Measurements from ENCODE around the gene BRD2. TPM values are rescaled to one million over a fixed set of nuclear protein-coding genes. Genes with fewer than 3 reads are reported as not detected.

Gene BRD2
- total and polyA plus RNA-seq, 9 of the 15 experiments (the other 6 are each of a cell fraction or from before 2014, with no cell fraction given) = 19.0 to 252 (median 181) TPM

DNA sequence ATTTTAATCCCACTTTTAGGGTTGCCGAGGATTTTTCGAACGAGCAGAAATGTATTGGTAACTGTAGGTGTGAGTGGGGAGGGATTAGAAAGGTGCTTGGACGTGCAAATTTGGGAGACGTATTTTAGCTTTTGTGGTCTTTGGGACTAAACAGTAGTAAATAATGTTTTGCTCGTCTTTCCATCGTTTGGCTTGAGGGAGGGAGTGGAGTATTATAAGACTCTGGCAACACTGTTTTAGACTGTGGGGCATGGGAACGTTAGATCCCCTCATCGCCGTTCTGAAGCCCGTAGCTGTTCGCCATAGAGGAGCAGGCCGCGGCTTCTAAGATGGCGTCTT, 2.8 kb downstream of the BRD2 start (continued):
- TF ChIP-seq BRD9 (IDR thresholded peaks at IDR 0.05; ENCODE audit: low read depth, partially characterized antibody) (peak; percentile 98), ARNT (IDR thresholded peaks at IDR 0.05) (peak; percentile 41 to 46; a peak in 1 of 4 replicates), CHD1 (IDR thresholded peaks at IDR 0.05; ENCODE audit: low read length) (peak; percentile 100), TEAD2 (tag; IDR thresholded peaks at IDR 0.05) (0 out of 2 replicates have a peak, but pooled peaks have one; percentile 42), CBX5 (IDR thresholded peaks at IDR 0.05; ENCODE audit: borderline replicate concordance, low read depth) (no peak), SMAD3 (CRISPR knock-in tag; conservative IDR thresholded peaks at IDR 0.05) (no peak), EP400 (IDR thresholded peaks at IDR 0.05) (no peak), EGR1 (conservative IDR thresholded peaks at IDR 0.05) (no peak), LARP7 (IDR thresholded peaks at IDR 0.05) (0 out of 2 replicates have a peak, but pooled peaks have one; percentile 77), ZNF644 (tag; IDR thresholded peaks at IDR 0.05; ENCODE audit: low read depth) (peak; percentile 86; the same call in 1 of the 2 replicates), SUPT5H (IDR thresholded peaks at IDR 0.05) (peak; percentile 52; the same call in 1 of the 2 replicates), PML (IDR thresholded peaks at IDR 0.05; ENCODE audit: low read length) (0 out of 2 replicates have a peak, but pooled peaks have one; percentile 20), ZNF695 (CRISPR knock-in tag; IDR thresholded peaks at IDR 0.05) (no peak)
- TF ChIP-seq, protein P1, sequence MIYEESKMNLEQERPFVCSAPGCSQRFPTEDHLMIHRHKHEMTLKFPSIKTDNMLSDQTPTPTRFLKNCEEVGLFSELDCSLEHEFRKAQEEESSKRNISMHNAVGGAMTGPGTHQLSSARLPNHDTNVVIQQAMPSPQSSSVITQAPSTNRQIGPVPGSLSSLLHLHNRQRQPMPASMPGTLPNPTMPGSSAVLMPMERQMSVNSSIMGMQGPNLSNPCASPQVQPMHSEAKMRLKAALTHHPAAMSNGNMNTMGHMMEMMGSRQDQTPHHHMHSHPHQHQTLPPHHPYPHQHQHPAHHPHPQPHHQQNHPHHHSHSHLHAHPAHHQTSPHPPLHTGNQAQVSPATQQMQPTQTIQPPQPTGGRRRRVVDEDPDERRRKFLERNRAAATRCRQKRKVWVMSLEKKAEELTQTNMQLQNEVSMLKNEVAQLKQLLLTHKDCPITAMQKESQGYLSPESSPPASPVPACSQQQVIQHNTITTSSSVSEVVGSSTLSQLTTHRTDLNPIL (CRISPR knock-in tag; IDR thresholded peaks at IDR 0.05) = peak; percentile 46; the same call in 1 of the 2 replicates
- TF ChIP-seq, protein P2, sequence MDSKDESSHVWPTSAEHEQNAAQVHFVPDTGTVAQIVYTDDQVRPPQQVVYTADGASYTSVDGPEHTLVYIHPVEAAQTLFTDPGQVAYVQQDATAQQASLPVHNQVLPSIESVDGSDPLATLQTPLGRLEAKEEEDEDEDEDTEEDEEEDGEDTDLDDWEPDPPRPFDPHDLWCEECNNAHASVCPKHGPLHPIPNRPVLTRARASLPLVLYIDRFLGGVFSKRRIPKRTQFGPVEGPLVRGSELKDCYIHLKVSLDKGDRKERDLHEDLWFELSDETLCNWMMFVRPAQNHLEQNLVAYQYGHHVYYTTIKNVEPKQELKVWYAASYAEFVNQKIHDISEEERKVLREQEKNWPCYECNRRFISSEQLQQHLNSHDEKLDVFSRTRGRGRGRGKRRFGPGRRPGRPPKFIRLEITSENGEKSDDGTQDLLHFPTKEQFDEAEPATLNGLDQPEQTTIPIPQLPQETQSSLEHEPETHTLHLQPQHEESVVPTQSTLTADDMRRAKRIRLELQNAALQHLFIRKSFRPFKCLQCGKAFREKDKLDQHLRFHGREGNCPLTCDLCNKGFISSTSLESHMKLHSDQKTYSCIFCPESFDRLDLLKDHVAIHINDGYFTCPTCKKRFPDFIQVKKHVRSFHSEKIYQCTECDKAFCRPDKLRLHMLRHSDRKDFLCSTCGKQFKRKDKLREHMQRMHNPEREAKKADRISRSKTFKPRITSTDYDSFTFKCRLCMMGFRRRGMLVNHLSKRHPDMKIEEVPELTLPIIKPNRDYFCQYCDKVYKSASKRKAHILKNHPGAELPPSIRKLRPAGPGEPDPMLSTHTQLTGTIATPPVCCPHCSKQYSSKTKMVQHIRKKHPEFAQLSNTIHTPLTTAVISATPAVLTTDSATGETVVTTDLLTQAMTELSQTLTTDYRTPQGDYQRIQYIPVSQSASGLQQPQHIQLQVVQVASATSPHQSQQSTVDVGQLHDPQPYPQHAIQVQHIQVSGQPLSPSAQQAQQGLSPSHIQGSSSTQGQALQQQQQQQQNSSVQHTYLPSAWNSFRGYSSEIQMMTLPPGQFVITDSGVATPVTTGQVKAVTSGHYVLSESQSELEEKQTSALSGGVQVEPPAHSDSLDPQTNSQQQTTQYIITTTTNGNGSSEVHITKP (IDR thresholded peaks at IDR 0.05; ENCODE audit: partially characterized antibody) = no peak
- TF ChIP-seq, protein P3, sequence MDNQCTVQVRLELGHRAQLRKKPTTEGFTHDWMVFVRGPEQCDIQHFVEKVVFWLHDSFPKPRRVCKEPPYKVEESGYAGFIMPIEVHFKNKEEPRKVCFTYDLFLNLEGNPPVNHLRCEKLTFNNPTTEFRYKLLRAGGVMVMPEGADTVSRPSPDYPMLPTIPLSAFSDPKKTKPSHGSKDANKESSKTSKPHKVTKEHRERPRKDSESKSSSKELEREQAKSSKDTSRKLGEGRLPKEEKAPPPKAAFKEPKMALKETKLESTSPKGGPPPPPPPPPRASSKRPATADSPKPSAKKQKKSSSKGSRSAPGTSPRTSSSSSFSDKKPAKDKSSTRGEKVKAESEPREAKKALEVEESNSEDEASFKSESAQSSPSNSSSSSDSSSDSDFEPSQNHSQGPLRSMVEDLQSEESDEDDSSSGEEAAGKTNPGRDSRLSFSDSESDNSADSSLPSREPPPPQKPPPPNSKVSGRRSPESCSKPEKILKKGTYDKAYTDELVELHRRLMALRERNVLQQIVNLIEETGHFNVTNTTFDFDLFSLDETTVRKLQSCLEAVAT (IDR thresholded peaks at IDR 0.05) = peak; percentile 84 to 92; a peak in 3 of 4 replicates

Measured in K562 (cell line).